WTC11 (cell line): ENCODE data around the gene IP6K3. TPM values are rescaled to one million over a fixed set of nuclear protein-coding genes. Genes with fewer than 3 reads are reported as not detected.

Source experiments
- ATAC-seq: fragments of 200-7000 bp; cut with Tn5 transposase; 2 replicates; pipeline ENCODE4 v1.10.0; 2021; ENCODE audit warnings: mild to moderate bottlenecking, moderate library complexity
- CTCF ChIA-PET: fragments of 300-600 bp; sonication (Branson Sonifier 250); formaldehyde crosslinking; loops from one replicate; lab custom pipeline; 2021; ENCODE audit warnings: antibody characterized with exemption; lab: Charles Lee
- POLR2A ChIA-PET: fragments of 350-600 bp; sonication (Branson Sonifier 250); formaldehyde crosslinking; loops from one replicate; lab custom pipeline; 2021; ENCODE audit warnings: antibody characterized with exemption; lab: Charles Lee
- DNase-seq: peaks from one replicate; pipeline ENCODE4 v3.0.0; 2021; ENCODE audit warnings: low spot score
- H3K27ac Mint-ChIP-seq: 2 replicates; pipeline ENCODE4 v1.8.0; 2021; ENCODE audit warnings: mixed read lengths
- H3K27me3 Mint-ChIP-seq: 2 replicates; pipeline ENCODE4 v1.8.0; 2021; ENCODE audit warnings: low read depth, mild to moderate bottlenecking, moderate library complexity, mixed read lengths
- H3K36me3 Mint-ChIP-seq: 2 replicates; pipeline ENCODE4 v1.8.0; 2021; ENCODE audit warnings: mixed read lengths
- H3K4me1 Mint-ChIP-seq: 2 replicates; pipeline ENCODE4 v1.8.0; 2022; ENCODE audit warnings: mixed read lengths
- H3K4me3 Mint-ChIP-seq: 2 replicates; pipeline ENCODE4 v1.8.0; 2021; ENCODE audit warnings: mild to moderate bottlenecking, moderate library complexity, mixed read lengths
- H3K9me3 Mint-ChIP-seq: 2 replicates; pipeline ENCODE4 v1.8.0; 2021; ENCODE audit warnings: mixed read lengths
- ATF3 ChIP-seq: sonication (generic); formaldehyde crosslinking; conservative IDR thresholded peaks from 2 replicates; pipeline ENCODE4 v1.8.1; 2022; ENCODE audit warnings: mild to moderate bottlenecking, missing genetic modification reagents
- CTCF ChIP-seq: fragments of 200-600 bp; IDR thresholded peaks from 2 replicates; pipeline ENCODE4 v1.8.0; 2022; ENCODE audit warnings: antibody characterized with exemption
- EMX1 ChIP-seq: fragments of 250-450 bp; sonication (Bioruptor Pico); IDR thresholded peaks from 2 replicates; pipeline ENCODE4 v1.8.0; 2021; ENCODE audit warnings: mild to moderate bottlenecking
- ESRRA ChIP-seq: sonication (generic); formaldehyde crosslinking; IDR thresholded peaks from 2 replicates; pipeline ENCODE4 v1.8.1; 2022; ENCODE audit warnings: mild to moderate bottlenecking, missing genetic modification reagents, borderline replicate concordance
- FOXJ3 ChIP-seq: sonication (generic); formaldehyde crosslinking; IDR thresholded peaks from 2 replicates; pipeline ENCODE4 v1.9.0; 2021; ENCODE audit warnings: missing genetic modification reagents, mild to moderate bottlenecking, borderline replicate concordance
- HMGA2 ChIP-seq: fragments of 250-450 bp; sonication (Bioruptor Pico); IDR thresholded peaks from 2 replicates; pipeline ENCODE4 v1.4.0; 2021; ENCODE audit warnings: mild to moderate bottlenecking, moderate library complexity
- PREB ChIP-seq: sonication (generic); formaldehyde crosslinking; IDR thresholded peaks from 2 replicates; pipeline ENCODE4 v1.8.1; 2022; ENCODE audit warnings: mild to moderate bottlenecking, missing genetic modification reagents, moderate library complexity, borderline replicate concordance
- SMAD4 ChIP-seq: sonication (generic); formaldehyde crosslinking; IDR thresholded peaks from 2 replicates; pipeline ENCODE4 v1.8.0; 2022; ENCODE audit warnings: mild to moderate bottlenecking, missing genetic modification reagents
- ZNF232 ChIP-seq: sonication (generic); formaldehyde crosslinking; IDR thresholded peaks from 2 replicates; pipeline ENCODE4 v1.8.0; 2022; ENCODE audit warnings: mild to moderate bottlenecking, missing genetic modification reagents
- ZNF281 ChIP-seq: sonication (generic); formaldehyde crosslinking; IDR thresholded peaks from 2 replicates; pipeline ENCODE4 v1.8.0; 2023; ENCODE audit warnings: mild to moderate bottlenecking, missing genetic modification reagents
- ZNF317 ChIP-seq: sonication (generic); formaldehyde crosslinking; IDR thresholded peaks from 2 replicates; pipeline ENCODE4 v1.8.1; 2023; ENCODE audit warnings: low read depth, mild to moderate bottlenecking, moderate library complexity, missing genetic modification reagents, borderline replicate concordance
- total RNA-seq: library from RNA; stranded (reverse); gene quantifications from 3 replicates; pipeline ENCODE4 v1.2.3, GENCODE V29; 2021
- TF ChIP-seq, protein P1 (sequence below): sonication (generic); formaldehyde crosslinking; IDR thresholded peaks from 2 replicates; pipeline ENCODE4 v1.8.0; 2023; ENCODE audit warnings: missing genetic modification reagents, mild to moderate bottlenecking, borderline replicate concordance
- TF ChIP-seq, protein P2 (sequence below): fragments of 250-450 bp; sonication (Bioruptor Pico); IDR thresholded peaks from 2 replicates; pipeline ENCODE4 v1.9.0; 2021; ENCODE audit warnings: mild to moderate bottlenecking, borderline replicate concordance
- TF ChIP-seq, protein P3 (sequence below): fragments of 250-450 bp; sonication (Bioruptor Pico); IDR thresholded peaks from 2 replicates; pipeline ENCODE4 v1.9.0; 2021; ENCODE audit warnings: moderate library complexity, mild to moderate bottlenecking, inconsistent platforms, borderline replicate concordance

Gene IP6K3
- total RNA-seq, 1 experiment from 2014 or later, result 1.1 TPM

- TF ChIP-seq ZNF317 (no peak), ESRRA (CRISPR knock-in tag) (no peak), ZNF232 (CRISPR knock-in tag) (no peak), EMX1 (CRISPR knock-in tag) (no peak), FOXJ3 (CRISPR knock-in tag) (no peak), SMAD4 (no peak), CTCF (no peak)
- TF ChIP-seq, protein P1, sequence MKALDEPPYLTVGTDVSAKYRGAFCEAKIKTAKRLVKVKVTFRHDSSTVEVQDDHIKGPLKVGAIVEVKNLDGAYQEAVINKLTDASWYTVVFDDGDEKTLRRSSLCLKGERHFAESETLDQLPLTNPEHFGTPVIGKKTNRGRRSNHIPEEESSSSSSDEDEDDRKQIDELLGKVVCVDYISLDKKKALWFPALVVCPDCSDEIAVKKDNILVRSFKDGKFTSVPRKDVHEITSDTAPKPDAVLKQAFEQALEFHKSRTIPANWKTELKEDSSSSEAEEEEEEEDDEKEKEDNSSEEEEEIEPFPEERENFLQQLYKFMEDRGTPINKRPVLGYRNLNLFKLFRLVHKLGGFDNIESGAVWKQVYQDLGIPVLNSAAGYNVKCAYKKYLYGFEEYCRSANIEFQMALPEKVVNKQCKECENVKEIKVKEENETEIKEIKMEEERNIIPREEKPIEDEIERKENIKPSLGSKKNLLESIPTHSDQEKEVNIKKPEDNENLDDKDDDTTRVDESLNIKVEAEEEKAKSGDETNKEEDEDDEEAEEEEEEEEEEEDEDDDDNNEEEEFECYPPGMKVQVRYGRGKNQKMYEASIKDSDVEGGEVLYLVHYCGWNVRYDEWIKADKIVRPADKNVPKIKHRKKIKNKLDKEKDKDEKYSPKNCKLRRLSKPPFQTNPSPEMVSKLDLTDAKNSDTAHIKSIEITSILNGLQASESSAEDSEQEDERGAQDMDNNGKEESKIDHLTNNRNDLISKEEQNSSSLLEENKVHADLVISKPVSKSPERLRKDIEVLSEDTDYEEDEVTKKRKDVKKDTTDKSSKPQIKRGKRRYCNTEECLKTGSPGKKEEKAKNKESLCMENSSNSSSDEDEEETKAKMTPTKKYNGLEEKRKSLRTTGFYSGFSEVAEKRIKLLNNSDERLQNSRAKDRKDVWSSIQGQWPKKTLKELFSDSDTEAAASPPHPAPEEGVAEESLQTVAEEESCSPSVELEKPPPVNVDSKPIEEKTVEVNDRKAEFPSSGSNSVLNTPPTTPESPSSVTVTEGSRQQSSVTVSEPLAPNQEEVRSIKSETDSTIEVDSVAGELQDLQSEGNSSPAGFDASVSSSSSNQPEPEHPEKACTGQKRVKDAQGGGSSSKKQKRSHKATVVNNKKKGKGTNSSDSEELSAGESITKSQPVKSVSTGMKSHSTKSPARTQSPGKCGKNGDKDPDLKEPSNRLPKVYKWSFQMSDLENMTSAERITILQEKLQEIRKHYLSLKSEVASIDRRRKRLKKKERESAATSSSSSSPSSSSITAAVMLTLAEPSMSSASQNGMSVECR, result no peak
- TF ChIP-seq, protein P2, sequence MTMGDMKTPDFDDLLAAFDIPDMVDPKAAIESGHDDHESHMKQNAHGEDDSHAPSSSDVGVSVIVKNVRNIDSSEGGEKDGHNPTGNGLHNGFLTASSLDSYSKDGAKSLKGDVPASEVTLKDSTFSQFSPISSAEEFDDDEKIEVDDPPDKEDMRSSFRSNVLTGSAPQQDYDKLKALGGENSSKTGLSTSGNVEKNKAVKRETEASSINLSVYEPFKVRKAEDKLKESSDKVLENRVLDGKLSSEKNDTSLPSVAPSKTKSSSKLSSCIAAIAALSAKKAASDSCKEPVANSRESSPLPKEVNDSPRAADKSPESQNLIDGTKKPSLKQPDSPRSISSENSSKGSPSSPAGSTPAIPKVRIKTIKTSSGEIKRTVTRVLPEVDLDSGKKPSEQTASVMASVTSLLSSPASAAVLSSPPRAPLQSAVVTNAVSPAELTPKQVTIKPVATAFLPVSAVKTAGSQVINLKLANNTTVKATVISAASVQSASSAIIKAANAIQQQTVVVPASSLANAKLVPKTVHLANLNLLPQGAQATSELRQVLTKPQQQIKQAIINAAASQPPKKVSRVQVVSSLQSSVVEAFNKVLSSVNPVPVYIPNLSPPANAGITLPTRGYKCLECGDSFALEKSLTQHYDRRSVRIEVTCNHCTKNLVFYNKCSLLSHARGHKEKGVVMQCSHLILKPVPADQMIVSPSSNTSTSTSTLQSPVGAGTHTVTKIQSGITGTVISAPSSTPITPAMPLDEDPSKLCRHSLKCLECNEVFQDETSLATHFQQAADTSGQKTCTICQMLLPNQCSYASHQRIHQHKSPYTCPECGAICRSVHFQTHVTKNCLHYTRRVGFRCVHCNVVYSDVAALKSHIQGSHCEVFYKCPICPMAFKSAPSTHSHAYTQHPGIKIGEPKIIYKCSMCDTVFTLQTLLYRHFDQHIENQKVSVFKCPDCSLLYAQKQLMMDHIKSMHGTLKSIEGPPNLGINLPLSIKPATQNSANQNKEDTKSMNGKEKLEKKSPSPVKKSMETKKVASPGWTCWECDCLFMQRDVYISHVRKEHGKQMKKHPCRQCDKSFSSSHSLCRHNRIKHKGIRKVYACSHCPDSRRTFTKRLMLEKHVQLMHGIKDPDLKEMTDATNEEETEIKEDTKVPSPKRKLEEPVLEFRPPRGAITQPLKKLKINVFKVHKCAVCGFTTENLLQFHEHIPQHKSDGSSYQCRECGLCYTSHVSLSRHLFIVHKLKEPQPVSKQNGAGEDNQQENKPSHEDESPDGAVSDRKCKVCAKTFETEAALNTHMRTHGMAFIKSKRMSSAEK, result no peak
Measured at GRCh38 chr6:33710296-33711121, 36.2 kb downstream of the IP6K3 start (continued).

- ATAC-seq, result no peak
- DNase-seq, result no peak
- TF ChIP-seq, protein P3, sequence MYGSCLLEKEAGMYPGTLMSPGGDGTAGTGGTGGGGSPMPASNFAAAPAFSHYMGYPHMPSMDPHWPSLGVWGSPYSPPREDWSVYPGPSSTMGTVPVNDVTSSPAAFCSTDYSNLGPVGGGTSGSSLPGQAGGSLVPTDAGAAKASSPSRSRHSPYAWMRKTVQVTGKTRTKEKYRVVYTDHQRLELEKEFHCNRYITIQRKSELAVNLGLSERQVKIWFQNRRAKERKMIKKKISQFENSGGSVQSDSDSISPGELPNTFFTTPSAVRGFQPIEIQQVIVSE, result no peak
- no peak for TF ChIP-seq HMGA2 (CRISPR knock-in tag)
- no peak for TF ChIP-seq PREB (CRISPR knock-in tag)
- no peak for TF ChIP-seq ATF3 (CRISPR knock-in tag)
- no peak for TF ChIP-seq ZNF281 (CRISPR knock-in tag)
- CTCF ChIA-PET, result no interaction called here
- Mint-ChIP-seq H3K27me3 (no peaks in the 10 kb centered on the region; the same call in 1 of the 2 replicates), H3K27ac (no peak overlapping the region), H3K36me3 (peaks cover 43% of the 10 kb centered on the region), H3K4me1 (peaks cover 46% of the 10 kb centered on the region), H3K4me3 (no peak overlapping the region), H3K9me3 (no peaks in the 10 kb centered on the region)
- POLR2A ChIA-PET, result no interaction called here
Measured at GRCh38 chr6:33709605-33710295, 37.0 kb downstream of the IP6K3 start.
